GM12872 (cell line): ENCODE results near the gene FGFBP1.

ENCODE experiments used
- CTCF ChIP-seq: IDR thresholded peaks from 3 replicates; pipeline ENCODE4 v1.5.1; 2011; ENCODE audit warnings: low read depth, mild to moderate bottlenecking, low read length, moderate library complexity; ENCODE audit not compliant: insufficient read depth

Gene FGFBP1

GRCh38 chr4:15907430-15907829 lies 31.1 kb downstream of the FGFBP1 start:
- no peak for TF ChIP-seq CTCF

- no peak for TF ChIP-seq CTCF
These were observed 32.5 kb downstream of the FGFBP1 start for GRCh38 chr4:15906020-15906443.

- TF ChIP-seq CTCF, result no peak
These were observed 35.8 kb downstream of the FGFBP1 start for GRCh38 chr4:15902746-15903145.

GRCh38 chr4:15901998-15902397 lies 36.5 kb downstream of the FGFBP1 start:
- TF ChIP-seq CTCF, result no peak

- TF ChIP-seq CTCF, result no peak
These were observed 37.5 kb downstream of the FGFBP1 start for GRCh38 chr4:15901007-15901406.

GRCh38 chr4:15899511-15899910 lies 39.0 kb downstream of the FGFBP1 start:
- no peak for TF ChIP-seq CTCF

- TF ChIP-seq CTCF, result no peak
These were observed 39.6 kb downstream of the FGFBP1 start for GRCh38 chr4:15898902-15899301.

GRCh38 chr4:15897577-15897976 lies 41.0 kb downstream of the FGFBP1 start:
- no peak for TF ChIP-seq CTCF
